HG03378 (cell line): ENCODE measurements around the gene CEBPG.

ENCODE experiments used
- ATAC-seq: cut with Tn5 transposase; IDR thresholded peaks from one replicate; pipeline ENCODE4 v1.9.1; 2021; ENCODE audit warnings: mild to moderate bottlenecking, moderate library complexity; ENCODE audit not compliant: unreplicated experiment

The CEBPG gene

GRCh38 chr19:33373453-33374235 is at the start of gene CEBPG:
CEBPG (plus strand) TSS chr19:33373709; CDS start chr19:33379240, 5,531 bp downstream.
- ATAC-seq, result peak; percentile 62

DNA sequence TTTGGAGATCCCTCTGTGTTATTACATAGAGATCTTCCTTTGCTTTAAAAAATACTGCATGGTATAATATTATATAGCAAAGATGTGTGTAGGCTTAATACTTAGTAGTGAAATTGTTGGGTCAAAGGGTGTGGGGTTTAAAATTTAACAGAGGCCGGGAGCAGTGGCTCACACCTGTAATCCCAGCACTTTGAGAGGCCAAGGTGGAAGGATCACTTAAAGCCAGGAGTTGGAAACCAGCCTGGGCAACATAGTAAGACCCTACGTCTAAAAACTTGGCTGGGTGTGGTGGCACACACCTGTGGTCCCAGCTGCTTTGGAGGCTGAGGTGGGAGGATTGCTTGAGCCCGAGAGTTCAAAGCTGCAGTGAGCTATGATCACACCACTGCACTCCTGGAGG is 48.9 kb upstream of the CEBPG start:
- ATAC-seq, result no peak

DNA sequence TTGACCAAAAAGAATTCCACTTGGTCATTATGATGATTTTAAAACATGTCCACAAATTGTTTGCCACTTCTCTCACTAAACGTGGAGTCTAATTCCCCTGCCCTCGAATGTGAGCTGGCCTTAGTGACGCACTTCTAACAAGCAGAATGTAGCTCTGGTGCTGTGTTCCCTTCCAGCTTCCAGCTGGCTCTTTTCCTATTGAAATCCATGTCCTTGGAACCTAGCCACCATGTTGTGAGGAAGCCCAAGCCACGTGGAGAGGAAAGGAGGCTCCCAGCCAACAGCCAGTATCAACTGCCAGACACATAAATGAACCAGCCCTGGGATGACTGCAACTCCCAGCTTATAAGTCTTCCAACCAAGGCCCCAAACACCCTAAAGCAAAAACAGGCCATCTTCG is 47.6 kb upstream of the CEBPG start:
- no peak for ATAC-seq

DNA sequence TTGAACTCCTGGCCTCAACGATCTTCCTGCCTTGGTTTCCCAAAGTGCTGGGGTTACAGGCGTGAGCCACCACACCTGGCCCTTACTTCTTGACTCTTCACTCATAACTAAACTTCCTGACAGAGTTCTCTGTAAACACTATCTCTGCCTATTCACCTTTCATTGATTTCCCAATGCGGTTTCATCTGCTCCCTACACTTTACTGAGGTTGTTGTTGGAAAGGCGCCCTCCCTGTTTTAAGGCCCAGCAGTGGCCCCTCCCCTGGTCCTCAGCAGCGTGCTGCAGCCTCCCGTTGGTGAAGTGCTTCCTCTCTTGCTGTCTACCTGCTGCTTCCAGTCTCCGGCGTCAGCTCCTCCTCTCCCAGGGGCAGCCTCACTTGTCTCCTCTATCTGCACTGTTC is 44.4 kb upstream of the CEBPG start:
- no peak for ATAC-seq

GRCh38 chr19:33329736-33330135 is 43.8 kb upstream of the CEBPG start:
- no peak for ATAC-seq

GRCh38 chr19:33332248-33332647 is 41.3 kb upstream of the CEBPG start:
- no peak for ATAC-seq

- ATAC-seq, result no peak
These were observed 40.4 kb upstream of the CEBPG start for GRCh38 chr19:33333151-33333550.

DNA sequence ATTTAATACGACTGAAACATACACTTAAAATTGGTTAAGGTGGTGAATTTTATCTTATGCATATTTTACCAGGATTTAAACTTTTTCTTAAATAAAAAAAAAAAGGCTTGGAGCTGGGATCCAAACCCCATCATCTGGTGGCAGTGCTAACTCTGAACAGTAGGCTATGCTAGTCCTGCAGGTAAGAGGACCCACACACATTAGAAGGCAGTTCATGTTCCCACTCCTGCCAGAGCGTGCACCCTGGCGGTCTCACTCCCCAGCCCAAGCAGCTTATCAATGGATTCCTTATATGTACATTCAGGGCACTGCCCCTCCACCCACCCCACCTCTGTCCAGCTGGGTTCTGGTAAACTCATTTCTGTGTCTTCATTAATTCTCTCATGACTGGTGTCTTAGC is 39.9 kb upstream of the CEBPG start:
- ATAC-seq, result no peak

DNA sequence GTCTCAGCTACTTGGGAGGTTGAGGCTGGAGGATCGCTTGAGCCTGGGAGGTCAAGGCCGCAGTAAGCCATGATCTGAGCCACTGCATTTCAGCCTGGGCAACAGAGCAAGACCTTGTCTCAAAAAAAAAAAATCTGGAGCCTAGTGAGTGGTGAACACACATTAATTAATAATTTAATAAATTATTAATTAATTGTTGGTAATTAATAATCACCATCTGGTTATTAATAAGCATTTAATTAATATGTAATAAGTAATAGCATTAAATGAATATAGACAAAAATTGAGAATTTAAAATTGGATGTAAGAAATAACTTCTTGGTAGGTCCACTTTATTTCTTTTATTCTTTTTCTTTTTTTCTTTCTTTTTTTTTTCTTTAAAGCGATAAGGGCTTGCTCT is 39.2 kb upstream of the CEBPG start:
- ATAC-seq, result no peak

DNA sequence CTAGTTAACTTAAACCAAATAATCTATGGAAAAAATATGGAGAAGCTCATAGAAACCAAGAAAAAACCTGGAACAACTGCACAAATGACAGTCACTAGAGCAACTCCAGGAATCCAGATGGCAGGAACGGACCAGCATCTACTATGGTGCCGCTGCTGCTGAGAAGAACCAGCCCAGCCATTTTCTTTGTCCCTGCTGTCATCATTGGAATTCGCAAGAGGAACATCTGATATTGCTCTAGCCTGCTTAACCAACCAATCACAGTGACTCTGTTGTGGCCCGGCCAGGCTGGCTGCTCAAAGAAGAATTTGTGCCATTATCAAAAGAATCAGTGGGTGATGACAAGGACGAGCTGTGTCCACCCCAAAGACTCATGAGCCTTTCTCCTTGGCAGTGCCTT is 38.1 kb upstream of the CEBPG start:
- no peak for ATAC-seq

DNA sequence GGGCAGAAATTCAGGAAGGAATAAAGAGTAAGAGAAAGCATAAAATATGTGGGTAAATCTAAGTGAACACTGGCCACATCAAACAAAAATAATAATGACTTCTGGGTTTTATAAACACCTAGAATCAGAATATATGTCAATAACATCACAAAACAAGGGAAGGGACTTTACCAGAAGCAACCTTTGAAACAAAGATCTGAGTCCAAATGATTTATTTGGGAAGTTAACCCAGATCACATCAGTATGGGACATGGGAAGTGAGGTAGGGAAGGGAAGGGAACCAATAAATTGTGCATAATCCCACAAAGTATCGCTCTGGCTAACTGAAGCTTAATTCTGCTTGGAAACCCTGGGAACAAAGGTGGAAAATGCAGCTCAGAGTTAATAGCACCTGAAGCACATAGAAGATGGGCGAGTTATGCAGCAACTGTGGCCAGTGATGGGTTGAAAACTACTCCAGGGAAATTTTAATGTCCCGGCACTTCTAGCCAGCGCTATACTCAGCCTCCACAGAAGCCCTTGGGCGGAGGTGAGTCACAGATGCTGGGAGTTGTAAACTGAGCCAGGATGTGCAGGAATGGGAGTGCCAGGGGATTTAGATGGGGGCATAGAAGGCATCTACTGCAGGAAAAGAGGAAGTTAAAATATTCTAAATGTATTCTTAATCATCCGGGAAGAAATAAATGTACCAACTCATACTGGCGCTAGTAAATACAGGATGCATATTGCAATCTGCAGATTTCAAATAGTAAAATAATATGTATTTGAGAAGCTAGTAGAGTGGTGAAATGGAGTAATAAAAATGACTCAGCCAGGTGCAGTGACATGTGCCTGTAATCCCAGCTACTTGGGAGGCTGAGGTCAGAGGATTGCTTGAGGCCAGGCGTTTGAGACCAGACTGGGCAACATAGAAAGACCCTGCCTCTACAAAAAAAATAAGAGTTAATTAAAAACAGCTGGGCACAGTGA is 34.2 kb upstream of the CEBPG start:
- no peak for ATAC-seq

DNA sequence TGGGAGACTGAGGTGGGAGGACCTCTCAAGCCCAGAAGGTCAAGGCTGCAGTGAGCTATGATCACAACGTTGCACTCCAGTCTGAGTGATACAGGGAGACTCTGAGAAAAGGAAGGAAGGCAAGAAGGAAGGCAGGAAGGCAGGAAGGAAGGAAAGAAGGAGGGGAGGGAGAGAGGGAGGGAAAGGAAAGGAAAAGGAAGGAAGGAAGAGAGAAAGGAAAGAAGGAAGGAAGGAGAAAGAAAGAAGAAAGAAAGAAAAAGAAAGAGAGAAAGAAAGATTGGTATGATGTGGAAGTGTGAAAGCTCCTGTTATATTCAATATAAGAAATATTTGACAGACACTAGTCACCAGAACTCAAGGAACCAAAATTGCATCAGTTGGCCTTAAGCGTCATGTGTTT is 32.5 kb upstream of the CEBPG start:
- no peak for ATAC-seq

DNA sequence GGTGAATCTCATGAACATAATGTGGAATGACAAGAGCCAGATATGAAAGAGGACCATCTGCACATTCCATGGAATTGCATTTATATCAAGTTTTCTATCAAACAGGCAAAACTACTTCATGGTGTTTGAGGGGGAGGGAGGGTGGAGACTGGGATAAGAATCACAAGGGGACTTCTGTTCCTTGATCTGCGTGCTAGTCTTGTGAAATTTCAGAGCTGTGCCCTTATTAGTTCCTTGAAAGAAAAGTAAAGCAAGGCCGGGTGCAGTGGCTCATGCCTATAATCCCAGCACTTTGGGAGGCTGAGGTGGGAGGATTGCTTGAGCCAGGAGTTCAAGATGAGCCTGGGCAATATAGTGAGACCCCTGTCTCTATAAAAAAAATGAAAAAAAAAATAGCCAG is 30.2 kb upstream of the CEBPG start:
- no peak for ATAC-seq

DNA sequence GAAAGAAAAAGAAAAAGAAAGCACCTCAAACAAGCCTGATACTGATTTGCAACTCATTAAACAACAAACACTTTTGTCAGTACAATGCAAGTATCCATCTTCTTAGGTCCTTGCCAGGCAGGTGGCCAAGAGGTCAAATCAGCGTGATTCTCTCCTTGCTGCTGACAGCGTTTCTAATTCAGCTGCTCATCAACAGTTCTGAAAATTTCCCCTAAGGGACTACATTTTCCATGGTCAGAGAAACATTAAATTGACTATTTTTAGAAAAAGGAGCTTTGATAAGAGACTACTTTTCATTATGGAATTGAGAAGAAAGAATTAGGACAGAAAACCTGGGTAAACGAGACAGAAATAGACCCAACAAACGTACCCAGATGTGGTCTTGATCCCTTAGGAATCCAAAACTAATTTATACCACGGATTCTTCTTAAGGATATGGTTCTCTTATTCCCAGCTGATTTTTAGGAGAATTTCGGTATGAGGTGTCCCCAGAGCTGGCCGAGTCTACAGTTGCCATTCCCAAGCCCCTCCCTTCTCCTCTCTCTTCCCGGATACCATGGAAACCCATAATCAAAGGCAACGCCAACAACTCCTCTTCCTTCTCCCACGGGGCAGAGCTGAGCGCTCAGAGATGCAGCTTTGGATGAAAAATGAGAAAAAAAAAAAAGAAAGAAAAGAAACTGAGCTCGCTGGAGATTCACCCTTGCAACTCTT is 29.5 kb upstream of the CEBPG start:
- no peak for ATAC-seq

DNA sequence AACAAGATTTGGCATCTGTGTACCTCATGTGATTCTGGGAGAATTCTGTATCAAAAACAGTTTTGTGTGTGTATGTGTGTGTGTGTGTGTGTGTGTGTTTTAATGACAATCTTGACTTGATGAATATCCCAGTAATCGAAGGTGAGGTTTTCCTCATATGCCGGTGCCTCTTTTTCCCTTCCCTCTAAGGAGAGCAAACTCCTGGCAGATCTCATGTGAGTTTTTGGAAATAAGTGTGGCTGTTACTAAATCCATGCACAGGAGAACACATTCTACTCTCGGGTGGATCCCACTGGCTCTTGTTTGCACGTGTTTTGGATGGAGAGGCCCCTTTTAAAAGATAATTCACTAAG is 29.0 kb upstream of the CEBPG start:
- ATAC-seq, result no peak

- no peak for ATAC-seq
These were observed 28.3 kb upstream of the CEBPG start for GRCh38 chr19:33345163-33345562.

DNA sequence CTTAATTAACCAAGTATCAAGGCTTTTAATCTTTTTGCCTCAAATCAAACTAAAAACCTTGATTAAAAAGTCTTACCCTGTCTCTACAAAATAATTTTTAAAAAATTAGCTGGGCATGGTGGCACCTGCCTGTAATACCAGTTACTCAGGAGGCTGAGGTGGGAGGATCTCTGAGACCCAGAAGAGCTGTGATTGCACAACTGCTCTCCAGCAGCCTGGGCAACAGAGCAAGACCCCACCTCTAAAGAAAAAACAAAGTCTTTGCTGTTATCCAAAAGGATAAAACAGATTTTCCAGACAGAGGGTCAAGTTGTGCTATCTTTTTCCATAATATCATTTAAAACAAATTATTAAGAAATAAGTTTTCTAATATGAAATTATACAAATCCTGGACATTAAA is 26.8 kb upstream of the CEBPG start:
- no peak for ATAC-seq

DNA sequence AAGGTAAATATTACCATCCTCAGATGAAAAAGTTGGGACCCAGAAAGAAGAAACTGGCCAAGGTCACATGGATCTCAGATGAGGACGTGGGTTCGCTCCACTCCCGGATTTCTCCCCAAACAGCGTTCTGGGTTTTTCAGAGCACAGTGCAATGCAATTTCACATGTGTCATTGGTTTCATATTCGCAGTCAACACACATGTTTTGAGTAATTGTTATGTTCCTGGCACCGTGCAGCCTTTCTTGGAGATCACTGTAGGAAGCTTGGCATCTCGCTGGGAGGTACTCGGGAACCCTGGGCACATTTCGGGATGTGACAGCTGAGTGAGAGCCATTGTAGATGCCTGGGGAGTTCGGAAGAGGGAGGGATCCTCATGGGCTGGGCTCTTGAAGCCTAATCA is 26.2 kb upstream of the CEBPG start:
- no peak for ATAC-seq

GRCh38 chr19:33348301-33349010 is 25.1 kb upstream of the CEBPG start:
- no peak for ATAC-seq

GRCh38 chr19:33349319-33350289 is 23.9 kb upstream of the CEBPG start:
- ATAC-seq, result no peak
